ENCODE results near the gene KIF26B.

Gene KIF26B

GRCh38 chr1:245393694-245394093 is 238.9 kb downstream of the KIF26B start:
- H3K9me3 ChIP-seq (ENCODE audit: insufficient read depth, low read length) = no peaks in the 10 kb centered on the region
- peaks cover 22% of the 10 kb centered on the region; the same call in 1 of the 2 replicates for H3K27me3 ChIP-seq (ENCODE audit: low read depth, low read length)
- H4K20me1 ChIP-seq (ENCODE audit: insufficient read depth, low read length) = no peaks in the 10 kb centered on the region
- H3K4me2 ChIP-seq (ENCODE audit: low read length) = no peak overlapping the region
- TF ChIP-seq EZH2phosphoT487 (IDR thresholded peaks at IDR 0.05; ENCODE audit: low read depth) = no peak
- TF ChIP-seq, protein P1, sequence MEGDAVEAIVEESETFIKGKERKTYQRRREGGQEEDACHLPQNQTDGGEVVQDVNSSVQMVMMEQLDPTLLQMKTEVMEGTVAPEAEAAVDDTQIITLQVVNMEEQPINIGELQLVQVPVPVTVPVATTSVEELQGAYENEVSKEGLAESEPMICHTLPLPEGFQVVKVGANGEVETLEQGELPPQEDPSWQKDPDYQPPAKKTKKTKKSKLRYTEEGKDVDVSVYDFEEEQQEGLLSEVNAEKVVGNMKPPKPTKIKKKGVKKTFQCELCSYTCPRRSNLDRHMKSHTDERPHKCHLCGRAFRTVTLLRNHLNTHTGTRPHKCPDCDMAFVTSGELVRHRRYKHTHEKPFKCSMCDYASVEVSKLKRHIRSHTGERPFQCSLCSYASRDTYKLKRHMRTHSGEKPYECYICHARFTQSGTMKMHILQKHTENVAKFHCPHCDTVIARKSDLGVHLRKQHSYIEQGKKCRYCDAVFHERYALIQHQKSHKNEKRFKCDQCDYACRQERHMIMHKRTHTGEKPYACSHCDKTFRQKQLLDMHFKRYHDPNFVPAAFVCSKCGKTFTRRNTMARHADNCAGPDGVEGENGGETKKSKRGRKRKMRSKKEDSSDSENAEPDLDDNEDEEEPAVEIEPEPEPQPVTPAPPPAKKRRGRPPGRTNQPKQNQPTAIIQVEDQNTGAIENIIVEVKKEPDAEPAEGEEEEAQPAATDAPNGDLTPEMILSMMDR (IDR thresholded peaks at IDR 0.05; ENCODE audit: low read depth, low read length) = no peak
- no peak overlapping the region for H3K9ac ChIP-seq (ENCODE audit: low read length)
- H2AFZ ChIP-seq (ENCODE audit: low read depth, low read length) = no peak overlapping the region
- no peak overlapping the region for H3K4me3 ChIP-seq (ENCODE audit: low read length)
- H3K36me3 ChIP-seq (replicated peaks; ENCODE audit: low read depth, low read length) = no peaks in the 10 kb centered on the region
- H3K79me2 ChIP-seq (ENCODE audit: low read length) = no peaks in the 10 kb centered on the region
- H3K27ac ChIP-seq (ENCODE audit: low read length) = no peak overlapping the region
- H3K4me1 ChIP-seq (ENCODE audit: low read length) = no peaks in the 10 kb centered on the region

DNA sequence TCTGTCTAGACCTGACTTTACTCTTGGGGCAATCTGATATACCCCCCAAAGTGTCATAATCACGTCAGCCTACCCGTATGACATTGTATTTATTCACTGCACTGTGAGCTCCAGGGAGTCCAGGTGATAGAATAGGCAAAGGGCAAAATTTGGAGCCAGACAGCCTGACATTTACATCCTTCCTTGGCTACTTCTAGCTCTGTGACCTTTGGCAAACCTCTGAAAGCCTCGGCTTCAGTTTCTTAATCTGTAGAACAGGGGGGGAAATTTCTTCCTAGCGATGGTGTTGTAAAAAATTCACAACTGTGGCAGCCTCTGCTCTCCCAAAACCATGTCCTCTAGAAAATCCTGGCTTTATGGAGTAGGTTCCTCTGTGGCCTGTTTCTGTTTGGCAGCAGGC is 240.9 kb downstream of the KIF26B start:
- no peak overlapping the region for H3K4me3 ChIP-seq (ENCODE audit: low read length)
- no peak overlapping the region for H2AFZ ChIP-seq (ENCODE audit: low read depth, low read length)
- no peaks in the 10 kb centered on the region for H3K79me2 ChIP-seq (ENCODE audit: low read length)
- peaks cover 38% of the 10 kb centered on the region for H3K27me3 ChIP-seq (ENCODE audit: low read depth, low read length)
- no peak for TF ChIP-seq EZH2phosphoT487 (IDR thresholded peaks at IDR 0.05; ENCODE audit: low read depth)
- TF ChIP-seq, protein P1 (IDR thresholded peaks at IDR 0.05; ENCODE audit: low read depth, low read length) = no peak
- no peak overlapping the region for H3K27ac ChIP-seq (ENCODE audit: low read length)
- H3K4me1 ChIP-seq (ENCODE audit: low read length) = no peaks in the 10 kb centered on the region
- H3K9me3 ChIP-seq (ENCODE audit: insufficient read depth, low read length) = no peaks in the 10 kb centered on the region
- no peak overlapping the region for H3K4me2 ChIP-seq (ENCODE audit: low read length)
- no peak overlapping the region for H3K9ac ChIP-seq (ENCODE audit: low read length)
- no peaks in the 10 kb centered on the region for H4K20me1 ChIP-seq (ENCODE audit: insufficient read depth, low read length)
- no peaks in the 10 kb centered on the region for H3K36me3 ChIP-seq (replicated peaks; ENCODE audit: low read depth, low read length)

- peaks cover 38% of the 10 kb centered on the region for H3K27me3 ChIP-seq (ENCODE audit: low read depth, low read length)
- H3K9me3 ChIP-seq (ENCODE audit: insufficient read depth, low read length) = no peaks in the 10 kb centered on the region
- no peak overlapping the region for H3K4me2 ChIP-seq (ENCODE audit: low read length)
- no peaks in the 10 kb centered on the region for H4K20me1 ChIP-seq (ENCODE audit: insufficient read depth, low read length)
- no peak overlapping the region for H3K27ac ChIP-seq (ENCODE audit: low read length)
- no peak for TF ChIP-seq EZH2phosphoT487 (IDR thresholded peaks at IDR 0.05; ENCODE audit: low read depth)
- TF ChIP-seq, protein P1 (IDR thresholded peaks at IDR 0.05; ENCODE audit: low read depth, low read length) = no peak
- no peak overlapping the region for H3K9ac ChIP-seq (ENCODE audit: low read length)
- H2AFZ ChIP-seq (ENCODE audit: low read depth, low read length) = no peak overlapping the region
- no peak overlapping the region for H3K4me3 ChIP-seq (ENCODE audit: low read length)
- H3K4me1 ChIP-seq (ENCODE audit: low read length) = no peaks in the 10 kb centered on the region
- no peaks in the 10 kb centered on the region for H3K36me3 ChIP-seq (replicated peaks; ENCODE audit: low read depth, low read length)
- no peaks in the 10 kb centered on the region for H3K79me2 ChIP-seq (ENCODE audit: low read length)
Observed at GRCh38 chr1:245396615-245397014, 241.8 kb downstream of the KIF26B start.

DNA sequence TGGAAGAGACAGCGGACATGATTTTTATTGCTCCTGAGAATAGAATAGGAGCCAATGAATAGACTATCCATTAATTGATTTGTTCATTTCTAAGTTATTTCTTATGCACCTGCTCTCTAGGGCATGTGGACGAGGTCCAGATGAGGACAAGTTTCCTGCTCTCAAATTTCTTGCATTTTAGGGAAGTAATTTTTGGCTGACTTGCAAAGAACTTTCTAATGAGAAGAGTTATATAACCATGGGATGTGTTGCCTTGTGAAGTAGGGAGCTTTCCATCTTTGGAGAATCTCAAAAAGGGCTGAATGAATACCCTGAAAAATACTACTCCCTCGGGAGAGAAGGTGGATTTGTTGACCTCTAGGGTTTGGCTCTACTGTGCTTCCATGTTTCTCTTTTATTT is 243.0 kb downstream of the KIF26B start:
- Histone ChIP-seq H2AFZ (ENCODE audit: low read depth, low read length) (no peak overlapping the region), H3K9me3 (ENCODE audit: insufficient read depth, low read length) (no peaks in the 10 kb centered on the region), H3K27ac (ENCODE audit: low read length) (no peak overlapping the region), H3K4me1 (ENCODE audit: low read length) (no peaks in the 10 kb centered on the region), H3K27me3 (ENCODE audit: low read depth, low read length) (peaks cover 38% of the 10 kb centered on the region), H3K4me3 (ENCODE audit: low read length) (no peak overlapping the region), H3K4me2 (ENCODE audit: low read length) (no peak overlapping the region), H3K36me3 (replicated peaks; ENCODE audit: low read depth, low read length) (no peaks in the 10 kb centered on the region), H3K79me2 (ENCODE audit: low read length) (no peaks in the 10 kb centered on the region), H4K20me1 (ENCODE audit: insufficient read depth, low read length) (no peaks in the 10 kb centered on the region), H3K9ac (ENCODE audit: low read length) (no peak overlapping the region)
- no peak for TF ChIP-seq EZH2phosphoT487 (IDR thresholded peaks at IDR 0.05; ENCODE audit: low read depth)
- TF ChIP-seq, protein P1 (IDR thresholded peaks at IDR 0.05; ENCODE audit: low read depth, low read length) = no peak

Measured in OCI-LY3 (cell line).